SKM-1 treated with dmso at 0.1 percent for 144 hours (cell line): ENCODE data around the gene ACER3.
A peak's percentile ranks its signal among the peaks of the same experiment; 100 is the strongest.
"Not testable (repeated sequence)": the region's sequence is repeated elsewhere in the genome, so short reads cannot be mapped to it uniquely, and the experiment has no call there.

Source experiments
- DNase-seq: peaks from one replicate; lab custom pipeline; 2025; ENCODE audit not compliant: unreplicated experiment; lab: John Stamatoyannopoulos, UW

The ACER3 gene

DNA sequence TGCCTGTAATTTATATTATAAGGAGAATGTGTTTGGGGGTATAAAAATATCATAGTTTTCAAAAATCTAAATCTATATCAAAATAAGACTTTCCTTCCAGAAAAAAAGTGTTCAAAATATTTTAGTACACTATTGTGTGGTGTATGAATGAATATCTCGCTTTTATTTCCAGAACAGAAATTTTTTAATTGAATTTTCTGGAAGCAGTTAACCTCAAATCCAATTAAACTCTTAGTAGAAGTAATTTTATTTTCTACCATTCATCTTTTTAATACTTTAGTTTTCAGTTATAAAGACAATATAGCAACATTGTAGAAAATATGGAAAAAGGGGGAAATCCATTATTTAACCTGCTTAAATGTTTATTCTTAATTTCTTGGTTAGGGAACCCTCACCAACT is 58.7 kb downstream of the ACER3 start:
- no peak for DNase-seq

DNA sequence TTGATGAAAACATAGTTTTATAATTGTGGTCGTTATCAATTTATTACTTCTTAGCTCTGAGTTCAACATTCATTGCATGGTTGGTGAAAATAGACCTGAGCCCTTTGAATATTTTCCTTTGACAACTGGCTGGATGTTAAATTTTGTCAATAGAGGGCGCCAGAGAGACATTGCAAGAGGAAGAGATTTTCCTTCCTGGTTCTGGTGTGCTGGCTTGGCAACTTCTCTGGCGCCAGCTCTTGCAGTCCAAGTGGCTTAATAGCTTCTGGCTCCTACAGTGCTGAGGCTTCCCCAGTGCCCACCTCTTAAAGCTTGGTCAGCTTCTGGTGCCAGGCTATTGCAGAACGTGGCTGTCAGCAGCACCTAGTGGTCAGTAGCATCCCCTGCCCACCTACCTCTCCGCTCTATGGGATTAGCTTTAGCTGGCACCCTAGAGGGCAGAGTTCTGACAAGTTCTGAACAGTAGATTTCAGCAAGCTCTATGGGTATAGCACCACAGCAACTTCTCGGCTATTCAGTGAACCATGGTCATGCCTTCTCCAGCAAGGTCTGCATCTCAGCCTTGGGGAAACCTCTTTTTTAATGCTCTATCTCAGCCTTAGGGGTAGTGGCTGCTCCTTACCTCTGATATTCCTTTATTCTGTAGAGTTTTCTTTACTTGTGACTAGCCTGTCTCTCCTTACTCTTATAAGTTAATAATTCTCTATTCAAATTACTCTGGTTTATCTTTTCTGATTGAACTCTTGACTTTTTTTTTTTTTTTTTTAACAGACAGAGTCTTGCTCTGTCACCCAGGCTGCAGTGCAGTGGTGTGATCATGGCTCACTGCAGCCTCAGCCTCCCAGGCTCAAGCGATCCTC is 59.4 kb downstream of the ACER3 start:
- peak; percentile 86 for DNase-seq

DNA sequence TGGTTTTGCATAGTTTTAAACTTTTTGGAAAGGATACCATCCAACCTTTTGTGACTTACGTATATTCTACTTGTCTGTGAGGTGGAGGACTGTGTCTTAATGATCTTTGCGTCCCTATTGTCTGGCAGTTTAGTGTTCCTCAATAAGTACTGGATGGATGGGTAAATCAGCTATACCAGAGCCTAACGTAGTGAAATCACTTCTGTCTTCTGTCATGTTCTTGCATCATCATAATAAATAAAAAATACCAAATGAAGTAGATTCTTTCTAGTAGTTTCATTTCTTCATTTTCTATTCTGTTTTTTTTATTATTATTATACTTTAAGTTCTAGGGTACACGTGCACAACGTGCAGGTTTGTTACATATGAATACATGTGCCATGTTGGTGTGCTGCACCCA is 66.4 kb downstream of the ACER3 start:
- DNase-seq = no peak

DNA sequence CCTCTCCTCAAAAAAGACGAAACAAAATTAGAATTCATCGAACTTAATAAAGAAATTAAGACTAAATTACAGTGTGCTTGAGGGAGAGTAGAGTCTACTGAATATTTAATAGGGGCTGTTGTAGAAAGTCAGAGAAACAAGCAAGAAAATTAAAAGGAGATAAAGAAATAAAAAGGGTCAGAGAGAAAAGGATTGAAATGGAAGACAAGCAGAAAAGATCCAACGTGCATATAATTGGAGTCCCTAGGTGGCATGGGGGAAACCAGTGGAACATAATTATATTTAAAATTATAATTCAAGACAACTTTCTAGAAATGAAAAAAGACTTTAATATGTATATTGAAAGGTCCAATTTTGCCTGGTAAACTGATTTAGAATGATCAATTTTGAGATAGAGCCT is 74.3 kb downstream of the ACER3 start:
- DNase-seq = no peak

DNA sequence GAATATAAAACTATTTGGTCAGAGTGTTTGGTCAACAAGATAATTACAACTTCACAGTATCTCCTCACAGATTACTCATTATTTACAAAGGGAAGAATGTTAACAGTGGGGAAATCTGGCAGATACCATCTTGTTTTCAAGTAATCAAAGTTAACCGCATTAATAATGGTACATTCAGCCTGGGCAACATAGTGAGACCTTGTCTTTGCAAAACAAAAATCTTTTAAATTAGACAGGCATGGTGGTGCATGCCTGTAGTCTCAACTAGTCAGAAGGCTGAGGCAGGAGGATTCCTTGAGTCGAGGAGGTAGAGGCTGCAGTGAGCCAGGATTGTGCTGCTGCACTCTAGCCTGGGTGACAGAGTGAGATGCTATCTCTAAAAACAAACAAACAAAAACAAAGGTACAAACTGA is 78.5 kb downstream of the ACER3 start:
- DNase-seq = no peak

DNA sequence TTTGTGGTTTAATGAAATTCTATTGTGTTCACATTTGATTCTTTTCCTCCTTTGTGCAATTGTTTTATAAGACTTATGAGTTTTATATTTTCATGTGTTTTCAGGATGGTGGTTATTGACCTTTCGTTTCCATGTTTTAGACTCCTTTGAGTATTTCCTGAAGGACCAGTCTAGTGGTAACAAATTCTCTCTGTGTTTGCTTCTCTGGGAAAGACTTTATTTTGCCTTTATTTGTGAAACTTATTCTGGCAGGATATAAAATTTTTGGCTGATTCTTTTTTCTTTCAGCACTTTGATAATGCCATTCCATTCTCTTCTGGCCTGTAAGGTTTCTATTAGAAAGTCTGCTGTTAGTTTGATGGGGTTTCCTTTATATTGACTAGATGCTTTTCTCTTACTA is 83.5 kb downstream of the ACER3 start:
- DNase-seq = no peak

DNA sequence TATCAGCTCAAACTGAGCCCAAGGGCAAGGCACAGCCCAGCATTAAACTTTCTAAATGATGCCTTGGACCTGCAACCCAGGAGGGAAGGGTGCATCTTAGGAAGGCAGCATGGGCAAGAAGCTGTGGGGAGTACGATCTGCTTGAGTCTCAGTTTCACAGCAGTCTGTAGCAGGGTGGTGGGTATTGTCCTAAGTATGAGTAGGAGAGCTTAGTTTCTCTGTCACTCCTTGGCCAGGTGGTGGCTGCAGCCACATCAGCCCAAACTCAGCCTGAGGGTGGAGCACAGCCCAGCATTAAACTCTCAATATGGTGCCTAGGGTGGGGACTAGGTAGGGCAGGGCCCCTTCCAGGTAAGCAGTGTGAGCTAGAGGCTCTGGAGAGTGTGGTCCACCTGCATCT is 85.5 kb downstream of the ACER3 start:
- DNase-seq = no peak

DNA sequence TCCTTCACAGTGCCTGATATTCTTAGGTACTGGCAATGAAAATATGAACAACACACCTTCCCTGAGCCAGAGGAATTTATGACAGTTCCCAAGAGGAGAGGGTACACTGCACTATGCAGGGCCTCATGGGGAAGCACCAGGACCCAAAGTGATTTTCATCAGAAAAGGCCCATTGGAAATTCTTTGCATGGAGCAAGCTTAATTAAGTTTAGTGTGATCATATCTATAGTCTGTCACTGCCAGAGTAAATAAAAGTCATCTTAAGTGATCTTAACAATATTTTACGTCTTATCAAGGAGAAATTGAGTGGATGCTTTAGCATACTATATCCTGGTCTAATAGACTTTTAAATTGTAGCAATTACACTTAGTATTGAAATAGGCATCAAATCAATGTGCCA is 86.5 kb downstream of the ACER3 start:
- no peak for DNase-seq

DNA sequence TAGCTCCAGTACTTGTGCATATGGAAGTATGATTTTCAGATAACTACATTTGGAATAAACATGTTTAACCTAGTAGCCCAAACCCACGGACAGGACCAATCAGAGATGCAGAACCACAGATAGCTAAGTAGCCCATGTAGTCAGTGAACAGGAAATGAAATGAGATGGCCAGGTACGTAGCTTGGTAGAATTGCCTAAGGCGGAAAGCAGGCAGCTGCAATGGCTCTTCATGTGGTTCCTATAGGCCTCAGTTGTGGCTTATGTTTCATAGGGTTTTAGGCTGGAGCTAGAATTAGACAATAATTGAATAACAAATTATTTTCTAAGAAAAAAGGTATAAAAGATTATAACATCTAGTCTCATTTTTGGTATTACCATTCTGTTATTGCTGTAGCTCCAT is 87.1 kb downstream of the ACER3 start:
- DNase-seq = no peak

DNA sequence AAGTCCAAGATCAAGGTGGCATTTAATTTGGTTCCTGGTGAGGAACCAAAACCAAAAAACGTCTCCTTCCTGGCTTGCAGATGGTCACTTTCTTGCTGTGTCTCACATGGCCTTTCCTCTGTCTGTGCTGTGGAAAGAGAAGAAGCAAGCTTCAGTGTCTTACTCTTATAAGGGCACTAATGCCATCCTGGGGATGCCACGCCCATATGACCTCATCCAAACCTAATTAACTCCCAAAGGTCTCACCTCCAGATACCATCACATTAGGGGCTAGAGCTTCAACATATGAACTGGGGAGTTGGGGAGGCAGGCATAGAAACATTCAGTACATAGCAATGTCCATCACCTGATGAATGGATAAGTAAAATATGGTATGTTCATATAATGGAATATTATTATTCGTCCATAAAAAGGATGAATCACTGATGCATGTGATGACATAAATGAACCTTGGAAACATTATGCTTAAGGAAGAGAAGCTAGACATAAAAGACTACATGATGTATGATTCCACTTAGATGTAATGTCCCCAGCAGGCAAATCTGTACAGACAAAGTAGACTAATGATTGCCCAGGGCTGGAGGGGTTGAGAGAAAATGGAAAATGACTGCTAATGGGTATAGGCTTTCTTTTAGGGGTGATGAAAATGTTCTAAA is 94.9 kb downstream of the ACER3 start:
- no peak for DNase-seq

DNA sequence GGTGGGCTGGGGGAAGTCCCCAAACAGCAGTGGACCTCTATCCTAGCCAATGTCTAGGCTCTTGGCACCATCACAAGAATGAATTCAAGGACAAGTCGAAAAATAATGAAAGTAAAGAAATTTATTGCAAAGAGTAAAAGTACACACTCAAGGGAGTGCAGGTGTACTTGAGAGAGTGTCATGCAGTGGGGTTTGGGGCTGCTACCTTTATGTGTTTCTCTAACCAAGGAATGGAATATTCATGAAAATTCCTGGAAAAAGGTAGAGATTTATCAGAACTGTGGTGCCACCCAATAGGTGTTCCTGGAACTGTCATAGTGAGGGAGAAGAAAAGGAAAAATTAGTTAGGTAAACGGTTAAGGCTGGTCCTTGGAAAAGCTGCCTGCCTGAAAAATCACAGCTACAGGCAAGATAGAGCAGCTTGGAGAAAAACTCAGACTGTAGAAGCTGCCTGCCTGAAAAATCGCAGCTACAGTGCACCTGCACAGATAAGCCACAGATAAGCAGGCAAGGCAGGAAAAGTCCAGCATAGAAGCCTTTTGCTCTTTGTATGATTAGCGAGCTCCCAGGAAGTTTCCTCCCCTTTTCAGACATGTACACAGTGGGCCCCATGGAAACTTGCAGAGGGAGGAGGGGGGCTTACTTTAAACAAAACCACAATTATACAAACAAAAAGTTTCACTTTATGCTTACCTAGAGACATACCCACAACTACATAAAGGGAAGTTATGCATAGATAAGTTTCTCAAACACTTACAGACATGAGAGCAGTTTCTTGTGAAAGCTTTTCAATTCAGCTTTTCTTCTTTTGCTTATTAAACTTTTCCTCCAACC is 102.1 kb downstream of the ACER3 start:
- no peak for DNase-seq

DNA sequence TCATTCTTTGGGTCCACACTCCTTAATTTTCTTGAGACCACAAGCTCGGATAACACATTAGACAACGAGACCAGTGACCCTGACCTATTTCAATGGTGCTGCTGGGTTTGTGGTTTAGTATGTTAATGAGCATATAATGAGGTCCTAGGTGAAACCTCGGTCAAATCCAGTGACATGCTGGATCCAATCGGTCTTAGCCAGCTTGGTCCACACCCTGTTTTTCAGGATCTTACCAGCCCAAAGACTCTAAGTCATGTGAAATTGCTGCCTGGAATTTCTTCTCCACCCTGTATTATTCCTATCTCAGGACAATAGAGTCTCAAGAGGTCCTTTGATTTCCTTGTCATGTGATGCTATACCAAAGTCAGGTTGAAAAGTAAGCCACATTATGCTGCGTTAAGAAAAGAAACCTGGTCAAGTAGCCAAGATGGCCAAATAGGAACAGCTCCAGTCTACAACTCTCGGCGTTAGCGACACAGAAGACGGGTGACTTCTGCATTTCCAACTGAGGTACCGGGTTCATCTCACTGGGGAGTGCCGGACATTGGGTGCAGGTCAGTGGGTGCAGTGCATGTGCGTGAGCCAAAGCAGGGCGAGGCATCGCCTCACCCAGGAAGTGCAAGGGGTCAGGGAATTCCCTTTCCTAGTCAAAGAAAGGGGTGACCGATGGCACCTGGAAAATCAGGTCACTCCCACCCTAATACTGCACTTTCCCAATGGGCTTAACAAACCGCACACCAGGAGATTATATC is 102.9 kb downstream of the ACER3 start:
- not testable (repeated sequence) for DNase-seq

DNA sequence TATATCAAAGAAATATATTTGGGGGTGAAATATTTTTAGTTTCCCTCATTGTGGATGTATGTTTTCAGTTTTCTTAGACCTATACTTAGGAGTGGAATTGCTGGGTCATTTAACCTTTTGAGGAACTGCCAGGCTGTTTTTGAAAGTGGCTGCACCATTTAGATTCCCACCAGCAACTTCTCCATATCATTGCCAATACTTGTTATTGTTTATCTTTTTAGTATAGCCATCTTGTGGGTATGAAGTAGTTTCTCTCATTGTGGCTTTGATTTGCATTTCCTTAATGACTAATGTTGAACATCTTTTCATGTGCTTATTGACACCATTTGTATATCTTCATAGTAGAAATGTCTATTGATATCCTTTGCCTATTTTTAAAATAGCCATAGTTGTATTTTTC is 111.3 kb downstream of the ACER3 start:
- no peak for DNase-seq

DNA sequence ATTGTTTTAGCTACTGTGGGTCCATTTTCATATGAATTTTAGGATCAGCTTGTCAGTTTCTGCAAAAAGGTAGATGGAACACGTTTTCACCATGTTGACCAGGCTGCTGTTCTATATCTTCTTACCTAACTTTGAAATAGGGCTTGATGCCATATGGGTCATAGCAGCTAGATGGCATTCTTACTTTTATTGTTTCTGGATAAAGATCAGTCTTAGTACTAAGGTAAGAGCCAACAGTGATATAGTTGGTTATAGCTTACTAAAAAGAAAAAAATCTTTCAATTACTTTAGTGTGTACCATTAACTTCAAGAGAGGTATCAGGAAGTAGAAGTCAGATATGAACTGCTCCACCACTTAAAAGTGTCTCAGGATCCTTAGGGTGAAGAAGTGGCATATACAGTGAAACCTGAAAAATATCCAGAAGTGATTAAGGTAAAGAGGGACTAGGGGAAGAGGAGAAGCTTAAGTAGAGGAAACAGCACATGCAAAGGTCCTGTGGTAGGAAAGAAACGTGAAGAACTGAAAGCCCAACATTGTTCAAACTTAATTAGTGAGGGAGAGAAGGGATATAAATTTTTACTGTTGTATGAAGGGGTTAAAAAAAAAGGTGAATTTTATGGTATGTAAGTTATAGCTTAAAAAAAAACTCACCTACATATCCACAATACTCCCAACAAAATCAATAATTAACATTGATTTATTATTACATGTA is 113.6 kb downstream of the ACER3 start:
- no peak for DNase-seq

DNA sequence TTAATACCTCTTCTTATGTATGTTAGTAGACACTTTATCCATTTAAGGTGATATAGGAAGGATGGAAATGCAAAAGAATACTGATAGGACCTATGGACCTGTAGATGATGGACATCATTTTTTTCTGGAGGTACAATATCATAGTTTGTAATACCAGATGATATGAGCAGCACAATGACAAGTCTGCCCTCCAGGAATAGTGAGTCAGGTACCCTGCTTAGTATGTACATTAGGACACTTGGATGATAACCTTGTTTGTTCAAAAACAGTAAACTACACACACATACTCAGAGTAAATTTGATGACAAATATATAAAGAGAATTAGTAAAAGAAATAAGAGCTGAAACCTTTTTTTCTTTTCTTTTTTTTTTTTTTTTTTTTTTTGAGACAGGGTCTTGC is 114.8 kb downstream of the ACER3 start:
- DNase-seq = no peak

DNA sequence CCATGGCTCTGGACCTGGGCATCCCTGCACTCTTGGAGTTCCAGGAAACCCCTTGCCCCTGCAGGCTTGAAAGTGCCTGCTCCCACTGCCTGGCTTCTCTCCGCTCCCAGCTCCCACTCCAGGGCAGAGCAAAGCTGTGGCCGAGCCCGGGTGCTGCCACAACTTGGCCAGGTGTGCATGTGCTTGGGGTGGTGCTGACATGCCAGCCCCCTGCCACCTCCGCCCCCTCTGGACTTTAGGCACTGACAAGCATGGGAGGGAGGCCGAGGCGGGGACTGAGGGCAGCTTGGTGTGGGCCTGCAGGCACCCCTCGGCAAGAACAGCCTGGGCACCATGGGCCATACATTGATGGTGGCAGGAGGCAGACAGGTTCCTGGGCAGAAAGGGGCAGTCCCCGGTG is 117.1 kb downstream of the ACER3 start:
- DNase-seq = no peak

DNA sequence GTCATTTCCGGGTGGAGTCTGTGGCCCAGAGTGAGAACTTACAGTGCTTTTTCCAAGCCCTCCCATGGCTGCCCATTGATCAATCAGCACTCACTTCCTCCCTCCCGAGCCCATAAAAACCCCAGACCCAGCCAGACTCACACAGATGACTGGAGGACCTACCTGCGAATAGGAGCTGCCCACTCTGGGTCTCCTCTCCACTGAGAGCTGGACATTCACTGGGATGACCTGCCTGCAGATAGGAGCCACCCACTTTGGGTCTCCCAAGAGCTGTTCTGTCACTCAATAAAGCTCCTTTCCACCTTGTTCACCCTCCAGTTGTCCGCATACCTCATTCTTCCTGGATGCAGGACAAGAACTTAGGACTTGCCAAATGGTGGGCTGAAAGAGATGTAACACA is 117.5 kb downstream of the ACER3 start:
- DNase-seq = no peak

DNA sequence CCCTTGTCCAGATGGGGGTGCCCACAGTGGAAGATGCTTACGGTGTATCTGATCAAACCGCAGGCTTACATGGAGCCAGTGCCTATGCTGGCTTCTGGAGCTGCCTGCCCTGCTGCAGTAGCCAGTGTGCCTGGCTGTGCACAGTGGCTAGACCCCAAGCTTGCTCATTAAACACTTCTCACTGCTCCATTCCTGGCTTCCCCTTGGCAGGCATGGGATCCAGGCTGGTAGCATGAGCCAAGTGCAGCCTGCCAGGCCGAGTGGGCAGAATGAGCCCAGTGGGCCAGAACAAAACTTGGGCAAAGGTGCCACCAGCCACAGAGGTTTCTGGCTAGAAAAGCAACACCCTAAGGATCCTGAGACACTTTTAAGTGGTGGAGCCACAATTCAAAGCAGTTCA is 118.1 kb downstream of the ACER3 start:
- DNase-seq = no peak

DNA sequence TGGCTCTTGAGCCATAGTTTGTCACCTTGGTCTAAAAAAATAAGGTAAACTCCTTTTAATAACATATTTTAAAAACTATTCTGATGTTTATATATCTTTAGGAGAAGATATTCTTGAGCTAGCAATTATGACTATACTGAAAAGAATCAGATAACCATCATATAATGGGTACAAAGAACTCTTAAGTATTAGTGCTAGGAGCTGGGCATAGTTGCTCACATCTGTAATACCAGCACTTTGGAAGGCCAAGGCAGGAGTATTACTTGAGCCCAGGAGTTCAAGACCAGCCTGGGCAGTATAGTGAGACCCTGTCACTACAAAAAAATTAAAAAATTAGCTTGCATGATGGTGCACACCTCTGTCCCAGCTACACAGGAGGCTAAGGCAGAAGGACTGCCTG is 119.5 kb downstream of the ACER3 start:
- DNase-seq = no peak

DNA sequence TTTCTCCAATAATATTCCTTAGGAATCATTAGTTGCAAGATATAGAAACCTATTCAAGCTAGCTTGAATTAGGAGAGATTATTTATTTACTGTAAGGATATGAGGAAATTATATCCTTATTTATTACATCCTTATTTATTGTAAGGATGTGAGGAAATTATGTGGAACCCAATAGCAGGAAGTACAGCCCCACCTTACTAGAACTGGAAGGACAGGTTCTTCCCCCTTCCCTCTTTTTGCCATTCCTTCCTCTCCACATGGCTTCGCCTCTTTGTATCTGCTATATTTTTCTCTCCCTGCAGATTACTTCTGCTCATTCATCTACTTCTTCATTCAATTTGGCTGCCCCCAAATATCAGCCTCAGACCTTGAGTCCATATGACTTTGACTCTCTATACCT is 124.0 kb downstream of the ACER3 start:
- no peak for DNase-seq

DNA sequence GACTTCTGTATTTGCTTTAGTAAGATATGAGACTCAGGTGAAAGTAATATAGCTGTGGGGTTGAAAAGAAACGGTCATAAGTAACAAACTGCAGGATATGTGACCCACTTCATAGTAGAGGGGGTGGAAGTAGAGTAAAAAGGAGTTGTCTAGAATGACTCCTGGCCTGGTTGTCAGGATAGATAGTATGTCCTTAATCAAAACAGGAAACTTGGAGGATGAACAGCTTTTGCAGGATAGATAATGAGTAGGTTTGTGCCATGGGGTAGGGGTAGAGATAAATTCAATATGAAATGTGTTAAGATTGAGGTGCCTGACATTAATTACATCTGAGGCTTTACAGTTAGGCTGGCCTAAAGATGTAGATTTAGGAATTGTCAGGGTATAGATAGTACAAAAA is 126.5 kb downstream of the ACER3 start:
- no peak for DNase-seq
